A549 (cell line): ENCODE data around the gene ARID3A.

Experiments used
- CHD2 ChIP-seq: fragments of 150-350 bp; IDR thresholded peaks from 2 replicates; pipeline ENCODE4 v1.6.1; 2014; ENCODE audit warnings: low read length; ENCODE audit not compliant: partially characterized antibody
- EHMT2 ChIP-seq: fragments of 200-600 bp; sonication (generic); IDR thresholded peaks from 2 replicates; pipeline ENCODE4 v1.6.1; 2016; ENCODE audit warnings: antibody characterized with exemption, low read depth, mild to moderate bottlenecking, moderate library complexity
- EP300 ChIP-seq, 2 experiments: fragments of >200 bp; sonication (Bioruptor Twin); formaldehyde crosslinking; IDR thresholded peaks; 2 replicates in 1 of 2; 3 replicates in 1 of 2; pipeline ENCODE4 v1.6.1; 2016 to 2017
- FOSL2 ChIP-seq, 2 experiments: fragments of 450-650 bp in 1 of 2; fragments of >200 bp in 1 of 2; sonication (Bioruptor Twin) in 1 of 2; formaldehyde crosslinking; IDR thresholded peaks; 2 replicates each; pipeline versions ENCODE4 v1.5.0 to v1.6.1; 2016 to 2020; ENCODE audit warnings: mild to moderate bottlenecking in 1 of 2, moderate library complexity in 1 of 2
- KDM1A ChIP-seq: fragments of 200-600 bp; sonication (generic); IDR thresholded peaks from 2 replicates; pipeline ENCODE4 v1.6.1; 2016; ENCODE audit warnings: low read depth, mild to moderate bottlenecking
- MAZ ChIP-seq: fragments of 150-350 bp; IDR thresholded peaks from 2 replicates; pipeline ENCODE4 v1.6.1; 2014; ENCODE audit warnings: antibody characterized with exemption, low read depth, low read length, borderline replicate concordance
- POLR2A ChIP-seq: IDR thresholded peaks from 2 replicates; pipeline ENCODE4 v1.6.1; 2012; ENCODE audit warnings: mild to moderate bottlenecking, low read length
- POLR2AphosphoS2 ChIP-seq: conservative IDR thresholded peaks from 2 replicates; pipeline ENCODE4 v1.6.1; 2012; ENCODE audit warnings: low read length, improper control_type of control experiment, inconsistent platforms
- RAD21 ChIP-seq, 2 experiments: fragments of >200 bp in 1 of 2; sonication (Bioruptor Twin) in 1 of 2; formaldehyde crosslinking in 1 of 2; IDR thresholded peaks in 1 of 2; conservative IDR thresholded peaks in 1 of 2; 2 replicates in 1 of 2; 3 replicates in 1 of 2; pipeline ENCODE4 v1.6.1; 2012 to 2018; ENCODE audit warnings: inconsistent platforms in 1 of 2
- RNF2 ChIP-seq: fragments of 200-600 bp; sonication (generic); IDR thresholded peaks from 2 replicates; pipeline ENCODE4 v1.6.1; 2016; ENCODE audit warnings: low read depth, mild to moderate bottlenecking, antibody characterized with exemption, moderate library complexity, borderline replicate concordance
- ZFP36 ChIP-seq: fragments of 450-650 bp; IDR thresholded peaks from 2 replicates; pipeline ENCODE4 v1.6.1; 2014; ENCODE audit warnings: borderline replicate concordance; ENCODE audit not compliant: partially characterized antibody
- TF ChIP-seq, protein P1 (sequence below): fragments of >200 bp; sonication (Bioruptor Twin); formaldehyde crosslinking; IDR thresholded peaks from 3 replicates; pipeline ENCODE4 v1.5.1; 2016
- TF ChIP-seq, protein P2 (sequence below): fragments of 200-600 bp; sonication (generic); IDR thresholded peaks from 2 replicates; pipeline ENCODE4 v1.6.1; 2016; ENCODE audit warnings: antibody characterized with exemption, mild to moderate bottlenecking, moderate library complexity

DNA sequence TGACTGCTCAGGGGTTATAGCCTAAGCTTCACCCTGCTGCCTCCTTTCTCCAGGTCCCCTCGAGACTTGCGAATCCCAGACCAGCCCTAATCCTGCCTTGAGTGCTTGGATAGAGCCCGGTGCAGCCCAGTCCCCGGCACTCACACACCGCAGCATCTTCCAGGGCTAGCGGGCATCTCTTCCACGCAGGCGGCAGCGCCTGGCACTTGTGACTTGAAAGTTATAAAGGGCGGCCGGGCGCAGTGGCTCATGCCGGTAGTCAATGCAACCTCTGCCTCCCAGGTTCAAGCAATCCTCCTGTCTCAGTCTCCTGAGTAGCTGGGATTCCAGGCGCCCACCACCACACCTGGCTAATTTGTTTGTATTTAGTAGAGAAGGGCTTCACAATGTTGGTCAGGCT, 60.2 kb downstream of the ARID3A start:
- TF ChIP-seq, protein P1, sequence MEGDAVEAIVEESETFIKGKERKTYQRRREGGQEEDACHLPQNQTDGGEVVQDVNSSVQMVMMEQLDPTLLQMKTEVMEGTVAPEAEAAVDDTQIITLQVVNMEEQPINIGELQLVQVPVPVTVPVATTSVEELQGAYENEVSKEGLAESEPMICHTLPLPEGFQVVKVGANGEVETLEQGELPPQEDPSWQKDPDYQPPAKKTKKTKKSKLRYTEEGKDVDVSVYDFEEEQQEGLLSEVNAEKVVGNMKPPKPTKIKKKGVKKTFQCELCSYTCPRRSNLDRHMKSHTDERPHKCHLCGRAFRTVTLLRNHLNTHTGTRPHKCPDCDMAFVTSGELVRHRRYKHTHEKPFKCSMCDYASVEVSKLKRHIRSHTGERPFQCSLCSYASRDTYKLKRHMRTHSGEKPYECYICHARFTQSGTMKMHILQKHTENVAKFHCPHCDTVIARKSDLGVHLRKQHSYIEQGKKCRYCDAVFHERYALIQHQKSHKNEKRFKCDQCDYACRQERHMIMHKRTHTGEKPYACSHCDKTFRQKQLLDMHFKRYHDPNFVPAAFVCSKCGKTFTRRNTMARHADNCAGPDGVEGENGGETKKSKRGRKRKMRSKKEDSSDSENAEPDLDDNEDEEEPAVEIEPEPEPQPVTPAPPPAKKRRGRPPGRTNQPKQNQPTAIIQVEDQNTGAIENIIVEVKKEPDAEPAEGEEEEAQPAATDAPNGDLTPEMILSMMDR: no peak
- TF ChIP-seq POLR2A (no peak), MAZ (no peak), EP300 (IDR thresholded peaks at IDR 0.05) (no peak), CHD2 (no peak), RAD21 (conservative IDR thresholded peaks at IDR 0.05 in 1 of 2, IDR thresholded peaks at IDR 0.05 in 1 of 2) (no peak), FOSL2 (IDR thresholded peaks at IDR 0.05) (no peak), FOSL2 (CRISPR knock-in tag; IDR thresholded peaks at IDR 0.05) (no peak), KDM1A (no peak), RNF2 (no peak), ZFP36 (no peak), EHMT2 (no peak), POLR2AphosphoS2 (no peak)
- TF ChIP-seq, protein P2, sequence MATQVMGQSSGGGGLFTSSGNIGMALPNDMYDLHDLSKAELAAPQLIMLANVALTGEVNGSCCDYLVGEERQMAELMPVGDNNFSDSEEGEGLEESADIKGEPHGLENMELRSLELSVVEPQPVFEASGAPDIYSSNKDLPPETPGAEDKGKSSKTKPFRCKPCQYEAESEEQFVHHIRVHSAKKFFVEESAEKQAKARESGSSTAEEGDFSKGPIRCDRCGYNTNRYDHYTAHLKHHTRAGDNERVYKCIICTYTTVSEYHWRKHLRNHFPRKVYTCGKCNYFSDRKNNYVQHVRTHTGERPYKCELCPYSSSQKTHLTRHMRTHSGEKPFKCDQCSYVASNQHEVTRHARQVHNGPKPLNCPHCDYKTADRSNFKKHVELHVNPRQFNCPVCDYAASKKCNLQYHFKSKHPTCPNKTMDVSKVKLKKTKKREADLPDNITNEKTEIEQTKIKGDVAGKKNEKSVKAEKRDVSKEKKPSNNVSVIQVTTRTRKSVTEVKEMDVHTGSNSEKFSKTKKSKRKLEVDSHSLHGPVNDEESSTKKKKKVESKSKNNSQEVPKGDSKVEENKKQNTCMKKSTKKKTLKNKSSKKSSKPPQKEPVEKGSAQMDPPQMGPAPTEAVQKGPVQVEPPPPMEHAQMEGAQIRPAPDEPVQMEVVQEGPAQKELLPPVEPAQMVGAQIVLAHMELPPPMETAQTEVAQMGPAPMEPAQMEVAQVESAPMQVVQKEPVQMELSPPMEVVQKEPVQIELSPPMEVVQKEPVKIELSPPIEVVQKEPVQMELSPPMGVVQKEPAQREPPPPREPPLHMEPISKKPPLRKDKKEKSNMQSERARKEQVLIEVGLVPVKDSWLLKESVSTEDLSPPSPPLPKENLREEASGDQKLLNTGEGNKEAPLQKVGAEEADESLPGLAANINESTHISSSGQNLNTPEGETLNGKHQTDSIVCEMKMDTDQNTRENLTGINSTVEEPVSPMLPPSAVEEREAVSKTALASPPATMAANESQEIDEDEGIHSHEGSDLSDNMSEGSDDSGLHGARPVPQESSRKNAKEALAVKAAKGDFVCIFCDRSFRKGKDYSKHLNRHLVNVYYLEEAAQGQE: no peak
